Activated T-cell treated with anti-CD3 and anti-CD28 coated beads for 1 hour (primary cell): ENCODE measurements around the gene PTPN3.

Experiments used
- DNase-seq: peaks from one replicate; pipeline ENCODE4 v3.0.0-alpha.2; 2020; ENCODE audit warnings: low read depth

Gene PTPN3

GRCh38 chr9:109454041-109454440 lies 44.1 kb downstream of the PTPN3 start:
- no peak for DNase-seq

DNA sequence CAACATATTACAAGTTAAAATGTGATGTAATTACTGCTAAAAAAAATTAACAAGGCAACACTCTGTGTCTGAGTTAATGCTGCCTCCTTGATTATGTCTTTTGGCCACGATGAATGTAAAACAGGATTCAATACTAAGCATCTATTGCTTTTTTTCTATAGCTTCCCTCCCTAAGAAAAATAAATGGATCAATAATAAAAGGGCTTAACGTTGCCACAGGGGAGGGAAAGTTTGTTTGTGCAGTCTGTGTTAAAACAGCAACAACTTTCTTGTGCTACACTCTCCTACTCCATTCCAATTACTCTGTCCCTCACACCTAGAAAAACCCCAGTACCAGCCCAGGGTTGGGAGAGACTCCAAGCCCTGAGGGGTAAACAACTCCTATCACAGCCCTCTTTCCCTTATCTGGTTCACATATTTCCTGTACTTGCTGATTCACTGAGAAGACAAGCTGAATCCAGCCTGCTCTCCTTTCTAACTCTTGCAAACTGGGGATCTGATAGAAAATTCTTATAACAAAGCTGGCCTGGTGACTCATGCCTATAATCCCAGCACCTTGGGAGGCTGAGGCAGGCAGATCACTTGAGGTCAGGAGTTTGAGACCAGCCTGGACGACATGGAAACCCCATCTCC lies 44.8 kb downstream of the PTPN3 start:
- DNase-seq: no peak

DNA sequence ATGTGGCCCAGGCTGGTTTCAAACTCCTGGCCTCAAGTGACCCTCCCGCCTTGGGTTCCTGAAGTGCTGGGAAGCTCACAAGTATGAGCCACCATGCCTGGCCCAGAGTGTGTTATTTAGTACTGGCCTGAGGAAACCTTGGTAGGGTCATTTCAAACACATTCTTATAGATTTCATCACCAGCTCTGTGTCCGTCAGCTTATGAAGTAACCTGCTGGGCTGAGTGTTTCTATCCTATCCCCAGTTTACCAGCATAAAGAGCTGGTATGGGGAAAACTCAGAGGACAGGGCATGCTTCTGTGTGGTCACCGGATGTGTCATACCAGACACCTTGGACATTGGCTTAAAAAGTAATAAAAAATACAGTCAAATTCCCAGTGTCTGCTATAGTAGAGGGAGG lies 45.3 kb downstream of the PTPN3 start:
- no peak for DNase-seq

DNA sequence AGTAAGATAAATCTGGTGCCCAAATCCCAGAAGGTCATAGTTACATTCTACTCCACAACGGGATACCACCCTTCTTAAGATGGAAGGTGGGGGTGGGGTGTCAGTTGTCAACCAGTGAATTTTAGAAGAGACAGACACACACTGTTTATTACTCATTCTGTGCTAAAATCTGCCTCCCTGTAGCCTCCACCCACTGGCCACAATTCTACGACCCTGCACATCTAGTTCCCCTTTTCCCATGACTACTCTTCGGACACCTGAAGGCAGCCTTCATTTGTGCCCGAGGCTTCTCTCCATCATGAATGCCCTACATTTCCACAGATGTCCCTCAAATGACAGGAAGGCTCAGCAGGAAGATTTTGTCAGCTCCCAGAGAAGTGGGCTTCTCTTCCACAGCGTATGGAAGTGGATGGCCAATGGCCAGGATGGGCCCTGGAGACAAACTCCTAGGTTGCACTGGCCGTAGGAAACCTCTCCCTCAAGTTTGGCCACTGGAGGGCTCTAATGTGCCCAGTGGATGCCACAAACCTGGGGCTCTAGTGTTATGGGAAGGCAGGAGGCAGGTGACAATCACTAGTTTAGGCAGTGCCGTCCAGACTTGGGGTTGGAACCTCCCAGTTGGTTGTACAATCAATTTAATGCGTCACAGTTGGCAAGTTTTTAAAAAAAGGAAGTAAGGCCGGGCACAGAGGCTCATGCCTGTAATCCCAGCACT lies 46.6 kb downstream of the PTPN3 start:
- DNase-seq: no peak

DNA sequence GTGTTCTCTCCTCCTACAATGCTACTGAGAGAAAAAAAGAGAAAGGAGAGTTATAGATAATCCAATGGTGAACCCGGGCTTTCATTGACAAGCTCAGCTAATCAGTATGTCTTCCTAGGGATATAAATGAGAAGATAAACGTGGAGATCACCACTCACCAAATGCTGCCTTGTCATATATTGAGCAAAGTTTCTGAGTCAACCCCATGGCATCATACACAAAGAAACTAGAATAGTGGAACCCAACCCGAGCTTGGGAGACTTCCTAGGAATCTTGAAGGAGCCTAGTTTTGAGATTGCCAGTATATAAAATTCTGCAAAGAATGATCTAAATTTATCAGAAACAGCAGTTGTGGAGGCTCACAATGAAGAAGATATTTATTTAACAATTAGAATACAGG lies 47.8 kb downstream of the PTPN3 start:
- no peak for DNase-seq

DNA sequence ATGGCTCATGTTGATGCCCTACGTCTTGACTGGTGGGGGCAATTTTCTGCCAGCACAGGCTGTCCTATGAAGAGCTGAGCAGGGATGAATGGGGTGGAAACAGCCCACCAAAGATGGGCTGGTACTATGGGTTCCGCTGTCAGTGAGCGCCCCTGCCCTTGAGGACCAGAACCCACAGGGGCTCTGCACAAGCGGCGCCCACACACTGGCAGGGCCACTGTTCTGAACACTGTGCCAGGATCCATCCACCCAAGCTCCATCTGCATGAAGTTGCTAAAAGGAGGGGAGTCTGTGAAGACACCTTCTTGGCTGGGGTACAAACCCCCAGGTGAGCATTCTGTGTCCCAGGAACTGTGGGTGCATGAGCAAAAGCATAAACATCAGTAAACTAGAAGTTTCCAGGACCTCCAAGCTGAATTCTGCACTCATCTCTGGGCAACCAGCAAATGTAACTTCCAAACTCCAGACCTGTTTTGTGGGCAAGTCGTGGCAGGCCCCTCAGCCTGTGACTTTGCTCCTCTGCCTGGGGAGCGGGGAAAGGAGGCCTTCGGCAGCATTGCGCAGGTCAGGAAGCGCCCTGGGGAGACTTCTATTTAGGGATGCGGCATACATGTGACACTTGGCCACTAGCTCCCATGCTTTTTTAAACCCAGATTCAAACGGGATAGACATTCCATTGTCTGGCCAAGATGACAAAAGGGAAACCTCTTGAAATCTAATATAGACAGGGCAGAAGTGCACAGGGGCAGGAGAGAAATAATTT lies 48.9 kb downstream of the PTPN3 start:
- no peak for DNase-seq

DNA sequence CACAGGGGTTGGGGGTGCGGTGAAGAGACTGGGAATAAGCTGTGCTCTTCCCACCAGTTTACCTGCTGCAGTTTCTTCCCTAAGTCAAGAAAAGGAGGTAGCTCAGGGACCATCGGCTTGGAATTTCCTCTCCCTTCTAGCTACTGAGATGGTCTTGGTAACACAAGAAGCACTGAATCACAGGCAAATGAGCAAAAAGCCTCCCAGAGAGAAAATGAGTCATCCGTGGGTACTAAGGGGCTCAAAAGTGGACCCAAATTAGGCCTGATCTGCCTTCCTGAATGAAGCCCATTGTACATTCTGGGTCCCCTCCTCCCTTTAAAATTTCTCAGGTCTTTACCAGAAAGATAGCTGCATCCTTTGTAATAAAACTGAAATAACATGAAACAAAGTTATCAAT lies 49.9 kb downstream of the PTPN3 start:
- DNase-seq: no peak

- no peak for DNase-seq
Observed at GRCh38 chr9:109447329-109448076, 50.6 kb downstream of the PTPN3 start.

DNA sequence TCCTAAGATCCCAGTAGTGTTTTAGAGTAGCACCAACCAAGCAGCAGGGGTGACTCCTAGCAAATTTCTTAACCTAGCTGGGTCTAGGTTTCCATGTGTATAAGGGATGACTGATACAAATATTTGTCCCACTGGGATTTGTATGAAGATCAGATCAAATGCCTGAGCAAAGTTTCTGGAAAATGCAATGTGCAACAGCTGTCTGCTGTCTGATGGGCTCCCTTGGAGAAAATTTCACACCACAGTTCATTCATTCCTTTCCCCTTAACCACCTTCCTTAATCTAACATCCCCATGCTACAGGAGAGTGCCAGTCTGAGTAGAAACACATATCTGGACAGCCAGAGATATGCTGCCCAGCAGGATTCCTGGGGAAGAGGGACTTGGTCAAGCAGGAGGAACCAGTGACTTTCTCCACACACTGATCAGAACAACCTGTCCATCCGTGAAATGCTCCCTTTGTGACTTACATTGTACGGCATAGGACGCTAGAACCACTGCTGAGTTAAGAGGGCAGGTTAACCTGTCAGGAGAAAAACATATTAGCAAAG lies 53.3 kb downstream of the PTPN3 start:
- DNase-seq: no peak

DNA sequence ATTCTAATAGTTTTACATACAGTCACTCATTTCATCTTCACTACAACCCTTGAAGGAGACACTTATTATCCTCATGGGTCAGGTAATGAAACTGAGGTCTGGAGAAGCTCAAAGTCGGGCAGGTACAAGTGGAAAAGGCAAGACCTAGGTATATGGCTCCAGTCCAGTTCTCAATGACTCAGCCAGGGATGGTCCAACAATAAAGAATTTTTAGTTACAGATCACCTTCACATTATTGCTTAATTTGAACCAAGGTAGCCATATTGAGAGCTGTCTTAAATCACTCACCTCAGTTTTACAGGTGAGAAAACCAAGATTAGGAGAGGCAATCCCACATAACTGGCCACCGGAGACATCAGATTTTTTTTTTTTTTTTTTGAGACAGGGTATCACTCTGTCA lies 55.4 kb downstream of the PTPN3 start:
- DNase-seq: no peak

DNA sequence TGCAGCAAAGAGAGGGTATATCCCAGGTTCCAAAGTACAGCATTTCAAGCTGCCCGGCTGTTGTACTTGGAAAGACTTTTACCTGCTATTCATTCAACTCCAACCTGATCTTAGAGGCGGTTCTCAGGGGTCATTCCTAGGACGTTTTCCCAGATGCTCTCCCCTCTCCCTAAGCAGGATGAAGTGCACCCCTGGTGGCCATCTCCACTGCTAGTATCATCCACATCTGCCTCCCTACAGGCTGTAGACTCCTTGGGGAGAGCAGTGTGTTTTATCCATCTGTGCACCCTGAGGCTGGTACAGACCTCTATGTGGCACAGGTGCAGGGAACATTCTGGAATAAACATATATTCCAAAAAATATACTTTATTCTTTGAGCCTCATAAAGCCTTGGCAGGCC lies 56.8 kb downstream of the PTPN3 start:
- DNase-seq: no peak

DNA sequence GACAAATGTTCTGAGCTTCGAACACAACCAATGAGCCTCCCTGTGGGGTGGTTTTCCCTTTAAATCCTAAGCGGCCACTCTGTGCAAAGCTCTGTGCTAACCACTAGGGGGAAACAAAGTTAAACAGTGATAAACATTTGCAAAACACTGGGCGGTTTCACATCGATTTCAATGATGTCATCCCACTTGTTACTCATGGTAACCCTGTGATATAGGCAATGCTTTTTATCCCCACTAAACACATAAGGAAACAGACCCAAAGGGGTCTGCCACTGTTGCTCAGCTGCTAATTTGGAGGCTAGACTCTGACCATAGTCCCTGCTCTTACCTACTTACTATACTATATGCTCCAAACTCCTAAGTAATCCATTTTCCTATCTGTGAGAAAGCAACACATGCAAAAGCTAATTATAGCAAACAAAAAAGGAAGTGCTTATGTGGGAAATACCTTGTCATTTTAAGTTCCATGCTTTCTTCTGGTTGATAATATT lies 57.3 kb downstream of the PTPN3 start:
- no peak for DNase-seq

DNA sequence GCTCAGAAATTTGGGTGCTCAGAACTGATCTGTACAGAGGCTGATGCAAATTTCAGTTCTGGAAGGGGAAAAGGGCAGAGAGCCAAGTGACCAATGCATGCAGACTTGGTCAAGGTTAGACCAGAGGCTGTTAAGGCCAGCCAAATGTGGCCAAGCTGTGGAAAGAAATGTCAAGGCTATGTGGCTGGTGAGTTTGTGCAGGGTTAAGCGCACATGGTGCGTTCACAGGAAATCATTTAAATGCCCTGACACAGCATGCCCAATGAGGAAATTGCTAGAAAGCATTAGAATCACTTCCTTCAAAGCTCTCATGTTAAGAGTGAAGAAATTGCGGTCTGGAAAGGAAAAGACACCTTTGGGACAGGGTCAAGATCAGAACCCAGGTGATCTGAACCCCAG lies 58.0 kb downstream of the PTPN3 start:
- DNase-seq: no peak

DNA sequence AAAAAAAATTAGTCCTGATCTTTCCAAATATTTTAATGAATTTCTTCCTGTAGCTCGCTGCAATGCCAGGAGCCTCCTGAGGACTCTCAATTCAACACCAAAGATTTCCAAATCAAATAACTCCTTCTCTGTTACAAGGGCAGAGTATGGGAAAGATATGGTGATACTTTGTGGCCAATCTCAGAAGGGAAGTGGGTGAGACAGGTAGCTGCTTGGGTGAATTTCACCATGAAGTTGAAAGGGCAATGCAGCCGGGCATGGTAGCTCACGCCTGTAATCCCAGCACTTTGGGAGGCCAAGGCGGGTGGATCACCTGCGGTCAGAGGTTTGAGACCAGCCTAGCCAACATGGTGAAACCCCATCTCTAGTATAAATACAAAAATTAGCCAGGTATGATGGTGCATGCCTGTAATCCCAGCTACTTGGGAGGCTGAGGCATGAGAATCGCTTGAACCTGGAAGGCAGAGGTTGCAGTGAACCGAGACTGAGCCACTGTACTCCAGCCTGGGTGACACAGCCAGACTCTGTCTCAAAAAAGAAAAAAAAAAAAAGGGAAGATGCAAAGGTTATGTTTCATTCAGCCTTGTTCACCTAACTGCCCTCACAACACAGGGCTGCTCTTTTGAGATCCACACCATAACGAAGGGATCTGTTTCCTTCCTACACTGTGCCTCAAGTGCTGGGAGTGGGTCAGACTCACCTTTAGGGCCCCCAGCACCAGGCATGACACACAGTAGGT lies 58.6 kb downstream of the PTPN3 start:
- DNase-seq: no peak

DNA sequence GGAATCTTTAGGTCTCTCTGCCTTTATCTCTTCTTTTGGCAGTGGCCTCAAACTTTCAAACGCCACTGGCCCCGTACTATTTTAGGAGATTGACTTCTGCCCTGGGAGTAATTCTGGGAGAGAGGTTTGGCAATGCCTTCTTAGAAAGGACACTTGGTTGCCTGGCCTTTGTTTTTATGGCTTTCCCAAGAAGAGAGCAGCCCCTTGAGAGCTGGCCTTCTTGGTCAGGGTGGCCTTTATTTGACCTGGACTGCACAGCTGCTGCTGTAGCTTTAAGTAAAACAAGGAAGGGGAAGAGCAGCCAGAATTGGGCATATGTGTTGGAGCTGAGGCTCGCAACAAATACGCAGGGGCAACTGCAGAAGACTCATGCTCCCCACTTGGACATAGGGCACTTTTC lies 60.8 kb downstream of the PTPN3 start:
- no peak for DNase-seq

- no peak for DNase-seq
Observed at GRCh38 chr9:109436071-109436470, 62.0 kb downstream of the PTPN3 start.

GRCh38 chr9:109433476-109433875 lies 64.6 kb downstream of the PTPN3 start:
- DNase-seq: no peak

DNA sequence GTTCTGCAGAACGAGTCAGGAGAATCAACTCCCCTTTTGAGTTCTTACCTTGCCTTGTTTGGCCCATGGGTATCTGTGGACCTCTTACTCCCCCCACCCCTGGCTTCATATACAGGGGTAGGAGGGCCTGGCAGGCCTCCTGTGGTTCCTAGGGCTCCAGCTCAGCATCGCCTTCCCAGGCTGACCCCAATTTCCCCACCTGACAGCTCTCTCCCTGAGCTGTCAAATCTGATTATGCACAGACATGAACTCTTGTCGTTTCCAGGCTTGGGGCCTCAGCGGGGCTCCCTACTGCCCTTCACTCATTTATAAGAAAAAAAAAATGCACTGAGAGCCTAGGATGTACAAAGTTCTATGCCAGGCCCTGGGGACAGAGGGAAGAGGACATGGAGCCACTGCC lies 67.9 kb downstream of the PTPN3 start:
- DNase-seq: no peak

DNA sequence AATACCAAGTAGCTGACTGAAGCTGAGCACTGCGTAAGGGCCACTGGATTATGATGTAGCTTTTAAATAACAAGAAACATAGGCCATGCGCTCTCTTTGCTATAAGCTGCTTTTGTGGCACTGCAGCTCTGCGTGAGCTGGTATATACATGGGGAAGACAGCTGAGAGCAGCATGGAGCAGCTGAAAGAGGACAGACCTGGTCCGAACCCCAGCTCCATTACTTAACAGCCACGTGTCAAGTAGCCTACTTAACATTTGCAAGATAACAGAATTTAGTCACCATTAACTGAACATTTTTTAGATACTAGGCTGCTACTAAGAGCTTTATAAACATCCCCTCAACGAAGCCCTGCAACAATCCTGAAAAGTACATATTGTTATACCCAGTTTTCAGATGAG lies 69.3 kb downstream of the PTPN3 start:
- DNase-seq: no peak

GRCh38 chr9:109427886-109428285 lies 70.2 kb downstream of the PTPN3 start:
- no peak for DNase-seq

DNA sequence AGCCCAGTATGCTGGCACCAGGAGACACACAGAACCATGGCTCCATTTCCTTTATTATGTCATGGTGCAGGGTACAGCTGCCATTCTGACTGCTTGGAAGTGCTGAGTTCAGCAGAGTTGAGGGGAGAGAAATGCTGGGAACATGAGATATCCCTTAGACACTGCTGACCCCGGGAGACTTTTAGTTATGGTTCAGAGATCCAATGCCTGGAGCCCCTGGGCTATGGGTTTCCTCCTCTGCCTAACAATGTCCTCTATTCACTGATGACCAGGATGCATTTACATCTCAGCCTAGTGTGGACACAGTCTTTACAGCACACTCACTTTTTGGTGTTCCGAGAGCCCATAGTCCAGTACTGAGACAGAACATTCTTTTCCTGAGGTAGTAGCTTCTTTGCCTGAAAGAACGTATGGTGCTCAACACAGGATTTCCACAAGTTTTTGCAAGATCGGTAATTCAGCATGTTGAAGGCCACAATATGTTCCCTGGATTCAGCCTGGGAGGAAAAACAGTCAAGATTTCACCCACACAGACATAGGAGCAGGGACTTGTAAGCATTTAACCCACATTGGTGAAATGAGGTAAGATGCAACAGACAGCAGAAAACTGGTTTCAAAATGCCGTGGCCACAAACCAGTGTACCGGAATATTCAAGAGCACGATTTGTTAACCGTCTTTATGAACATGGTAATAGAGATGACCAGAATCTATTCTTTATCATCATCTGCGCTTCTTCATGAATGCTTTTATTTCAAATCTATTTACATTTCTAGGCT lies 71.3 kb downstream of the PTPN3 start:
- DNase-seq: no peak
